ENCODE results near the gene ATF6B. TPM values are rescaled to one million over a fixed set of nuclear protein-coding genes. Genes with fewer than 3 reads are reported as not detected.

Gene ATF6B
- total and polyA plus RNA-seq, 2 of the 8 experiments (the other 6 are each of a cell fraction or from before 2014, with no cell fraction given): 38.1 to 42.2 TPM

- H3K4ac ChIP-seq (replicated peaks; ENCODE audit: insufficient read length, low read depth, low read length): no peak overlapping the region
- no peak for FAIRE-seq
- no peak overlapping the region for H2BK120ac ChIP-seq (replicated peaks; ENCODE audit: low read depth, low read length)
- no peaks in the 10 kb centered on the region for H4K20me1 ChIP-seq (replicated peaks in 1 of 2; ENCODE audit: control insufficient read depth in 1 of 2, insufficient read depth in 2 of 2, low read length in 2 of 2)
- H2BK5ac ChIP-seq (ENCODE audit: low read depth, low read length): no peak overlapping the region
- H2AK5ac ChIP-seq (ENCODE audit: low read depth, low read length): no peak overlapping the region
- peaks cover 0 to 5% of the 10 kb centered on the region in 2 experiments; a peak in 1 of 4 replicates for H3K79me2 ChIP-seq (ENCODE audit: control insufficient read depth in 1 of 2, insufficient read depth in 2 of 2, low read length in 2 of 2)
- no peak for DNase-seq (ENCODE audit: low read depth in 1 of 2, low spot score in 2 of 2)
- H3K79me1 ChIP-seq (ENCODE audit: low read depth, low read length): 0 out of 2 replicates have a peak, but pooled peaks cover 2% of the 10 kb centered on the region
- H3K27ac ChIP-seq (ENCODE audit: low read depth, low read length): no peak overlapping the region
- H3K4me3 ChIP-seq (ENCODE audit: extremely low read depth in 1 of 4, insufficient read depth in 2 of 4, low read depth in 3 of 4, low read length in 4 of 4): no peak overlapping the region
- no peak overlapping the region for H4K8ac ChIP-seq (ENCODE audit: extremely low read depth, insufficient read depth, low read length)
- no peak overlapping the region for H3K4me2 ChIP-seq (ENCODE audit: insufficient read depth in 1 of 2, low read depth in 2 of 2, low read length in 2 of 2)
- no peak overlapping the region for H3K9ac ChIP-seq (replicated peaks in 1 of 4; ENCODE audit: extremely low read depth in 1 of 4, low read depth in 3 of 4, low read length in 3 of 4)
- H3K23ac ChIP-seq (ENCODE audit: insufficient read length): no peak overlapping the region
- H3K14ac ChIP-seq (ENCODE audit: insufficient read length): no peak overlapping the region
- H2BK12ac ChIP-seq (ENCODE audit: low read depth, low read length): no peak overlapping the region
- no peak overlapping the region for H4K5ac ChIP-seq (ENCODE audit: insufficient read length, low read depth, low read length)
- H3K4me1 ChIP-seq (replicated peaks in 1 of 4; ENCODE audit: control insufficient read depth in 3 of 4, insufficient read depth in 4 of 4, low read length in 3 of 4): peaks cover 0 to 6% (median 5%) of the 10 kb centered on the region in 4 experiments; a peak in 5 of 7 replicates
- ChIA-PET CTCF (ENCODE audit: partially characterized antibody) (interaction anchor here (1.5 kb wide), 1 partner anchor 15 kb away, joined by 4 read pairs; no protein-coding TSS in a partner anchor), POLR2A (ENCODE audit: partially characterized antibody) (no interaction called here)
- H2AFZ ChIP-seq (ENCODE audit: low read length): no peak overlapping the region
- no peak overlapping the region for H3K56ac ChIP-seq (replicated peaks; ENCODE audit: insufficient read length, low read depth, low read length)
- no peak overlapping the region for H4K91ac ChIP-seq (replicated peaks; ENCODE audit: insufficient read length, low read length)
- no peak overlapping the region for H2BK15ac ChIP-seq (ENCODE audit: low read length)
- no peak overlapping the region for H3K18ac ChIP-seq (ENCODE audit: extremely low read depth, low read length)
- no peak overlapping the region for H2BK20ac ChIP-seq (ENCODE audit: low read length)
- H3K23me2 ChIP-seq (ENCODE audit: low read depth, low read length): peaks cover 5% of the 10 kb centered on the region
- H3K9me3 ChIP-seq (ENCODE audit: insufficient read depth in 2 of 2, low read depth in 1 of 2, low read length in 1 of 2): no peaks in the 10 kb centered on the region
- H3K36me3 ChIP-seq (ENCODE audit: control insufficient read depth in 2 of 4, insufficient read depth in 4 of 4, low read length in 3 of 4): no peaks in the 10 kb centered on the region
- H3K27me3 ChIP-seq (replicated peaks in 1 of 4; ENCODE audit: control insufficient read depth in 3 of 4, extremely low read depth in 1 of 4, insufficient read depth in 3 of 4, low read length in 3 of 4): no peaks in the 10 kb centered on the region
- TF ChIP-seq CEBPB (IDR thresholded peaks at IDR 0.05; ENCODE audit: low read depth, low read length): no peak
- 95% methylated on average over 4 of the region's 4 CpGs; no CpG with 5 or more reads in 1 of the 2 experiments for WGBS, 2 experiments (ENCODE audit: extremely low coverage in 1 of 2, insufficient coverage in 1 of 2, insufficient read length in 1 of 2, insufficient replicate concordance in 2 of 2, low coverage in 1 of 2, low lambda C conversion rate in 2 of 2, missing lambda C conversion rate in 1 of 2)
Measured at GRCh38 chr6:32133786-32134185, 5.7 kb upstream of the ATF6B start.

Data from H1 (cell line).